ENCODE data around the gene DMXL2. TPM values are rescaled to one million over a fixed set of nuclear protein-coding genes. Genes with fewer than 3 reads are reported as not detected.
"Not testable (repeated sequence)": the region's sequence is repeated elsewhere in the genome, so short reads cannot be mapped to it uniquely, and the experiment has no call there.

DMXL2 gene
- polyA plus RNA-seq, 12 donors = 13.2 to 47.3 (median 25.6) TPM; not detected in 1

DNA sequence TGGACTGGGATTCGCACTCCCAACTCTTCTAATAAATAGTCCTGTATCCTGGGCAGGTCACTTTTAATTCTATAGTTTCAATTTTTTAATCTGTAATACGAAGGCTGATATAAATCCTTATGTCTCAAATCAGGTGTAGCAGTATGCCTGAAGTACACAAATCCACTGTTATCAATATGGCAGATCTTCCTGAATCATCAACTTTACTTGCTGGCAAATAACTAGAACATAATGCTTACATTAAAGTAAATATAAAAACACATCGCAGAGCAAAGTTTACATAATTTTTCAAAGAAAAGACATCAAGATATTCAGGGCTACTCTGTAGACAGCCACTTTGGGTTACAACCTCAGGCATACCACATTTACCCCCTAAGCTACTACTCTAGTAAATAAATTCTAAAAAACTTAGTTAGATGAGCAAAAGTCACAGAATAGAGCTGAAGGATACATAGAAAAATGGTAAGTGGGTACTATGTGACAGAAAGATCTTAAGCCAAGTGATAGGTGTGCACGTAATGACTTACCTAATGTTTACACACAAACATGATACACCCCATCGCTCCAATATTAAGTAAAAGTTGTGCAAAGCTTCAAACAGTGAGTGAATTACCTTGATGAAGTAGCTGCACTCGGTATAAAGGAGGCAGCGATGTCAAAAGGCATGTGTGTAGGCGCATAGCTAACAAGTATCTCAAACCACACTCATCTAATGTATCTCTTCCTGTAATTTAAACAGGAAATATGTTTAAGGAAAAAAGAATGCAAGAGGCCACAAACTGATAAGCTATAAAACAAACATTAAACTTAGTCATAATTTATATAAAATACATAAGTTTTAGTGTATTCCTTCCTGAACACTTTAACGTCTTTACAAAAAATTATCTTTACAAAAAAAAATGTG, 127.9 kb downstream of the DMXL2 start:
- no peak for DNase-seq

DNA sequence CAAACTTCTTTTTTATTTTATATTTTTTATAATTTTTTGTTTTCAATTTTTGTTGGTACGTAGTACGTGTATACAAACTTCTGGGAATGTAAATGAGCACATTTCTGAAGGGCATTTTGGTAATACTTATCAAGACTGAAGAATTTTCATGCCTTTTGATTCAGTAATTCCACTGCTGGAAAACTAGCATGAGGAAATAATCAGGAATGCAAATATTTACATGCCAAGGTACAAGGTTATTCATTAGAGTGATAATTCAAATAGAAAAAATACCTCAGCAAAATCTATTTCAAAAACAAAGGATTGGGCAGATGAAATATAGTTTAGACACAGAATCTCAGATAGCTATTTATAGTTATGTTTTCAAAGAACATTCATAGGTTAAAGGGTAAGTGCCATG, 128.7 kb downstream of the DMXL2 start:
- no peak for DNase-seq

DNA sequence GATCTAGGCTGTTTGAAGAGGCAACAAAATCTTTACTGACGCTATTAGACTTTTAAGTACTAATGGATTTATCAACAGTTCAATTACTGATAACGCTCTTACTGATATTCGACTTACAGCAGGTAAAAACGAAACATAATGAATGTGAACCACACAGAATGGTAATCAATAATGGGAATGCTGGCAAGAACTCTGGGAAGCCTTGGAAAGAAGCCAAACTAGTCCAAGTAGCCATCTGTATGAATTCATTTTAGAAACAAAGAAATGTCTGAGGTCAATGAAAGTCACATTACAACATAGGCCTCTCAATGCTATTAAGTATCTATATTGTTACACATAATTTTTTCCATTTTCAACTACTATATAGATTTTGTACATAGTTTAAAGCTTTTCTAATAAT, 130.0 kb downstream of the DMXL2 start:
- DNase-seq = no peak

DNA sequence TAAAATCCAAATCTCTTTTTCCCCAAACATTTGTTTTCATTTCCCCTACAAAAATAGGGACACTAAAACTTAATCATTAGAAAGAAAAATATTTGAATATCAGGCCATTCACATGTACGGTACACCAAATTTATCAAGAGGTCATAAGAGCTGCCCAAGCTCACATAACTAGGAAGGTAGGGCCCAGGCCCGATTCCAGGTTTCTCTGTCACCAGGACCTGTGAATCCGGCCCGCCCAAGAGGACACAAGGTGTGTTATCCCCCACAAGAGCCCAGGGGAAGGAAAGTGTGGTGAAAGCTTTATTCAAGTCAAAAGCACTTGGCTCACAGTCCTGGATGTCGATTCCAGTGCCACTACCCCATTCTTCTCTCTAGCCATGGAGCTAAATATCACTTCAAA, 130.6 kb downstream of the DMXL2 start:
- no peak for DNase-seq

DNA sequence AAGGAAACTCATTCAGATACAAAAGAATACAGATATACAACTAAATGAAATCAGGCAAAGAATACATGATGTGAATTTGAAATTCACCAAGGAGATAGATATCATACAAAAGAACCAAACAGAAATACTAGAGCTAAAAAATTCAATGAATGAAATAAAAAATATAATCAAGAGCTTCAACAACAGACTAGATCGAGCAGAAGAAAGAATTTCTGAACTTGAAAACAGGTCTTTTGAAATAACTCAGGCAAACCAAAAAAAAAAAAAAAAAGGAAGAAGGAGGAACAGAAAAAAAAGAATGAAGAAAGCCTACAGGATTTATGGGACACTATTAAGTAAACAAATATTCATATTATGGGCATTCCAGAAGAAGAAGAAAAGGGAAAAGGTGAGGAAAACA, 137.8 kb downstream of the DMXL2 start:
- no peak for DNase-seq

DNA sequence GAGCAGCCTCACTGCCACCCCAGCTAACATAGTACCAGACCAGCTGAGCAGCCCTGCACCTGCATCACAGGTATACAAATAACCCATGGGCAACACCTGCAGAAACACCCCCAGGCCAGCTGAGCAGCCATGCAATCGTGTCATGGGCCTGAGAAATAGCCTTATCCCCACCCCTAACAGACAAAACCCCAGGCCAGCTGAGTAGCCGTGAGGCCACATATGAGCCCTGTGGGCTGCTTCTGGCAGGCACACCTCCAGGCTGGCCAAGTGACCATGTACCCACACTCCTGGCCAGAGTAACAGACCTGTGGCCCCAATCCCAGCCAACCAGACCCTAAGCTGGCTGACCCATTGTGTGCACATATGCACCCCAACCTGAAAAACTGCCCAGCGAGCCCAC, 138.6 kb downstream of the DMXL2 start:
- no peak for DNase-seq

DNA sequence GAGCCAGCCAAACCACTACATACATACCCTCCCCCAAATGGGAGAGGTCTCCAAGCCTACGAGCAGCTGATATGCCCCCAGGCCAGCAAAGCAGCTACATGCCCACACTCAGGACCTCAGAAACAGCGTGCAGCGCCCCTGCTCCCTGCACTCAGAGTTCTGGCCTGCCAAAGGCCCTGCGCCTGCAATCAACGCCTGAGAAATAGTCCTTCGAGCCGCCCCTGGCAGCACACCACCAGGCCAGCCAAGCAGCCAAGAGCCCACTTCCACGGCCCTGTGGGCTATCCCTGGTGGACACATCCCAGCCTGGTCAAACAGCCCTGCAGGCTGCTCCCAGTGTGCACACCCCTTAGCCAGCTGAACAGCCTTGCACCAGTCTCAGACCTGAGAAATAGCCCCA, 139.1 kb downstream of the DMXL2 start:
- no peak for DNase-seq

DNA sequence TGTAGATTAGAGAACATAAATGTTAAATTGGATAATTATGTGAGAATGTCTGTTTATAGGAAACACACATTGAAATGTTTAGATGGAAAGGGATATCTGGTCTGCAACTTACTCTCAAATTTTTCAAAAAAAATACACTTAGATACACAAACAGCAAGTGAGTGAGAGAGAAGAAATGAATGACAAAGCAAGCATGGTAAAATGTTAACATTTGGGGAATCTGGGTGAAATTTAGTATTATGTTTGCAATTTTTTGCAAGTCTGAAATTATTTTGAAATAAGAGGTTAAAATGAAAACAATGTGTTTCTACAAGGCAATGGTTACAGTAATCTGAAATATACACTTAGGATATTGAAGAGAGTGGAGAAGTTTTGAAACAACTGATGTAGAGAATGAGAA, 146.8 kb downstream of the DMXL2 start:
- no peak for DNase-seq

DNA sequence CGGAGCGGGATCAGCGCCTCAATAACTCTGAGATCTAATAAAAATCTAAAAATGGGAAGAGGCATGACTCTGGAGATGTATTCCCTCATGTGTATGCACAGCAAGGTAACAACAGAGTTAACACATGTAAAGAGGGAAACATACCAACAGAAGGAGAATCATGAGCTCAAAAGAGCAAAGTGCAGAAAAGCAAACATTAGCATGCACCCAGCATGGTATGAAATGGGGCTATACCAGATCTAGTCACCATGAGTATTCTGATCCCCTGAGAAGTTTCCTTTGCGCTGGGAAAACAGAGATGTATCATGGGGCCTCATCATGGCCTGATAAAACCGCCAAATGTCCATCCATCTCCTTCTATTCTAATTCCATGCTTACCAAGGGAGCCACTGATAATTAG, 152.1 kb downstream of the DMXL2 start:
- DNase-seq = no peak

DNA sequence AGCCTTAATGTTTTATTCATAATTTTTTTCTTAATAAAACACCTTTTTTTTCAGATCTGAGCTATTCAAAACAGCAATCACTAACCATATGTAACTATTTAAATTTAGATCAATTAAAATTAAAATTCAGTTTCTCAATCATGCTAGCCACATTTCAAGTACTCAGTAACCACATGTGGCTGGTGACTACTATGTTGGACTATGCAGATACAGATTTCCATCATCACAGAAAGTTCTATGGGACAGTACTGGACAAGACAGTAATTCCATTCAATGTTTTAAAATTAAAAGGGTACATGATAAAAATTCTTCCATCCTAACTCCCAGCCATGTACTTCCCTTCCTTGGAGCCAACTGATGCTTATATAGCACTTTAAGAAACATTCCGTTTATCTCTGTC, 161.8 kb downstream of the DMXL2 start:
- no peak for DNase-seq

DNA sequence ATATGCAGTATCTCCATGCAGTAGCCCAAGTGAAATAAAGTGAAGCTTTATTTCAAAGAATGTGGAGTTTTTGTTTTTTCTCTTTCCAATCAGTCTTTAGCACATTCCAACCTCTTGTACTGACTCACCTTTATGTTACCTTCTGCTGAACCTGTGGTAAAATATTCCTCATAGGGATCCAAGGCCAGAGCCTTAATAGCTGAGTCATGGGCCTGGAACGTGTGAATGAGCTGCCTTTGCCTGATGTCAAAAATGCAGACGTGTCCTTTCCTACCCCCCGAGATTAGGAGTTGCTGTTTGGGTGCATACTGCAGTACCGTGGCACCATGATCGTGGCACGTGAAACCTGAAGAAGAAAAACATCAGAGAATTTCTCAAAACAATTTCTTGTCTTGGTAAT, 172.6 kb downstream of the DMXL2 start:
- no peak for DNase-seq

DNA sequence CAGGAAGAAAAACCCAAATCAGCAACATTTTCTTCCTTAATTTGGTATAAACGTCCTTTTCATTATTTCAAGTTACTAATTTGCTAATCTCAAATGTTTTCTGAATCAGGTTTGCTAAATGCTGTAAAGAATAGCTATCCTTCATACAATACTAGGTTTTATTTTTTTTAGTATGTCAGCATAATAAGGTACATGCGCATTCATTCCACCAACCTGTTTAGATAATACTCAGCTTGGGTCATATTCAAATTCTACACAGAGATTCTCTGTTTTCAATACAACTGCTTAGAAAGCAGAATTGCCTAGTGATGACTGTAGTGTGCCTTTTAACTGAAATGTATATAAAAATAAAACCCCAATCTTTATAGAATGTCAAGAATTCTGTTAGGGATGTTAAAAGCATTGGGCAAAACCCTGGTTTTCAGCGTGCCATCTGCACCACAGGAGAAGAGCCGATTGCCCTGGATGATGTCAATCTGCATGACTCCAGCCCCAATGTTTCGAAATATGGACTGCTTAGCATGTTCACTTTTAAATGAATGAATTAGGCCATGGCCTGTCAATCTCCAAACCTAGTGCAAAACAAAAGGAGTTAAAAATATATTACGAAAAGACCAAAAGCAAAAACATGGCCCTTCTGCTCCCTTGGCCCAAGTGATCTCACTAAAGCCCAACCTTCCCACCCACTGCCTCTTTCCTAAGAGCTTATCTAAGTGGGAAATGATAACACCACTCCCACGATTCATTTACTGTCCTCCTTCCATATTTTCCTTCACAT, 173.8 kb downstream of the DMXL2 start:
- no peak for DNase-seq

DNA sequence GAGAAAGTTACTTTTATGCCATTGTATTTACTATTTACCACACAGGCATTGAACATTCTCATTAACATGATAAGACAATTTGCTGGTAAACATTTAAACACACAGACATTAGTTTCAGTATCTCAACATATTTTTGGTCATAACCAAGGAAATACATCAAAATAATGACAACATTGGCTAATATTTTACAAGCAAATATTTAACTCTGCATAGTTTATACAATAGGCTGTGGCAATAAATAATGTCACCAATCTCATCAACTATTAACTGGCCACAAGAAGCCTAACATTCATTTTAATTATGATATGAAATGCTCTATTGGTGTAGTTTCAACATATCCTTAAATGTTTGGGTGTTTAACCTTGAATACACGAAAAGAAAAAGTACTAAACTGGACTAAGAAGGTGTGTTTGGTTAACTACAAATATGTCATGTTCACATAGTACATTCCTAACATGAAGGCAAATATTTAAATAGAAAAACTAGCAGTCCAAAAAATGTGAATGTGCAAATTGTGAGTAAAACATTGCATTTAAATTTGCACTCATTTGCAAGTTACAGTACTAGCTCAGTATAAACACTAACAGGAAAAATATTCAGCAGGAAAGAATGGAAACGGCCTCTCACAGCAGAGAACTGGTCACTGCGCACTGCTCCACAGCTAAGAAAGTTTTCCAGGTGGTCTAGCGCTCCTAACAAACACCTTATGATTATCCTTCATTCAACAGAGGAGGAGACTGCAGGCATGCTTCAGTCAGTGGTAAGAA, 174.5 kb downstream of the DMXL2 start:
- DNase-seq = no peak

DNA sequence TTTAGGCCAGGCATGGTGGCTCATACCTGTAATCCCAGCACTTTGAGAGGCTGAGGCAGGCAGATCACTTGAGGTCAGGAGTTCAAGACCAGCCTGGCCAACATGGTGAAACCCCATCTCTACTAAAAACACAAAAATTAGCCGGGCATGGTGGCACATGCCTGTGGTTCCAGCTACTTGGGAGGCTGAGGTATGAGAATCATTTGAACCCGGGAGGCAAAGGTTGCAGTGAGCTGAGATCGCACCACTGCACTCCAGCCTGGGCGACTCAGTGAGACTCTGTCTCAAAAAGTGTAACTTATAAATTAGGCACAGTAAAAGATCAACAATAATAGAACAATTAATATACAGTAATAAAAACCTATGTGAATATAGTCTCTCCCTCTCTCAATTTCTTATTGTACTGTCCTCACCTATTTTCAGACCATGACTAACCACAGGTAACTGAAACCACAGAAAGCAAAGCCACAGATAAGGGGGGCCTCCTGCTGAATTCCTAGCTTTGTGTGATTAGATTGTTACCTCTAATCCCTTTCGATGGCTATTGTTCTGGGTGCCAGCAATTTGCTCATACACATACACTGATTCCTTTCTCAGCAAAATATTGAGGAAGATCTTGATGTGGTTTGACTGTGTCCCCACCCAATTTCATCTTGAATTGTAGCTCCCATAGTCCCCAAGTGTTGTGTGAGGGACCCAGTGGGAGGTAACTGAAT, 176.4 kb downstream of the DMXL2 start:
- DNase-seq = not testable (repeated sequence)

DNA sequence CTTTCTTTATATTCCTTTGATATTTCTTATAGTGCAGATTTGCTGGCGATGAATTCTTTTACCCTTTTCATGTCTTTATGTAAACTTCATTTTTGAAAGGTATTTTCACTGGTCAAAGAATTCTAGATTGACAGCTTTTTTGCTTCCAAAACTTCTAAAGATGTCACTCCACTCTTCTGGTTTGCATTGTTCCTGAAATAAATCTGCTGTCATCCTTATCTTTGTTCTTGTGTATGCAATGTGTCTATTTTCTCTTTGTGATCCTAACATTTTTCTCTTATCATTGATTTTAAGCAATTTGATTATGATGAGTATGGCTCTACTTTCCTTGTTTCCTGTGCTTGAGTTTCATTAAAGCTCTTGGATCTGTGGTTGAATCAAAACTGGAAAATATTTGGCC, 177.8 kb downstream of the DMXL2 start:
- no peak for DNase-seq

DNA sequence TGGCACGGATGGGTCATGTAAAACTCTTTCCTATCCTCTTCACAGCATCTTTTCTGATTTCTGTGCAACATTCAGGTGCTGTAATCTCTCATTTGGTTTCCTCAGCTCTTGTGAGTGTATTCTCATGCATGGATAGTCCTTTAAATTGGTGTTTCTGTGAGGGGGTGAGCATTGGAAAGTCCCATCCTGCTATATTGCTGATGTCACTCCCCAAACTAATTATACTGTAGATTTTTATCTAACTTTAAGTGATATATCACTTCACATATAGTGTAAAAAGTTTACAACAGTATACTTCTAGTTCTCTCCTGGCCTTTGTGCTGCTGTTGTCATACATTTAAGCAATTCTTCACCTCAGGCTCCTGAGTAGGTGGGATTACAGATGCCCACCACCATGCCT, 178.5 kb downstream of the DMXL2 start:
- DNase-seq = no peak

DNA sequence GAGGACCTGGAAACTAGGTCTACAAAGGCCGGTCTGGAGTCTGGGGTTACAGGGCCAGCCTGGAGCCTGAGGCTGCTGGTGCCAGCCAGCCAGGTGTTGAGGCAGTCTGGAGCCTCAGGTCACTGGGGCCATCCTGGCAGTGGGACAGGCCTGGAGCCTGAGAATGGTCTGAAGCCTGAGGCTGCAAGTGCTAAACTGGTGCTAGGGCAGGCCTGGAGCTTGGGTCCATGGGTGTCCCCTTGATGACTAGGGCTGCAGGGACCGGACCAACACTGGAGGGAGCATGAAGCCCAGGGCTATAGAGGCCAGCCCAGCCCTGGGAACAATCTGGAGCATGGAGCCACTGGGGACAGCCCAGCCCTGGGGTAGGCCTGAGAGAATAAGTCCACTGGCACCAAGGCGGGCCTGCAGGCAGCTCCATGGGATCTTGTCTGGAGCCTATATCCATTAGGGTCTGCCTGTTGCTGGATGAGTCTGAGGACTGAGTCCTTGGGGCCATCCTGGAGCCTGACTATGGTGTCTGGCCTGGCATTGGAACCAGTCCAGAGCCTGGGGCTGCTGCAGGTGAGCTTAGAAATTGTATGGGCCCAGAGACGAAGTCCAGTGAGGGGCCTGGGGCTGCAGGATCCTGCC, 179.2 kb downstream of the DMXL2 start:
- no peak for DNase-seq

DNA sequence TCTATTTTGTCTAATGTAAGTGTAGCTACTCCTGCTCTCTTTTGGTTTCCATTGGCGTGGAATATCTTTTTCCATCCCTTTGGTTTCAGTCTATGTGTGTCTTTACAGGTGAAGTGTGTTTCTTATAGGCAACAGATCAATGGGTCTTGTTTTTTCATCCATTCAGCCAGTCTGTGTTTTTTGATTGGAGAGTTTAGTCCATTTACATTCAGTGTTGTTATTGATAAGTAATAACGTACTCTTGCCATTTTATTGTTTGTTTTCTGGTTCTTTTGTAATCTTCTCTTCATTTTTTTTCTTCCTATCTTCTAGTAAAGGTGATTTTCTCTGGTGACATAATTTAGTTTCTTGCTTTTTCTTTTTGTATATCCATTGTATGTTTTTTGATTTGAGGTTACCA, 184.0 kb downstream of the DMXL2 start:
- DNase-seq = no peak

DNA sequence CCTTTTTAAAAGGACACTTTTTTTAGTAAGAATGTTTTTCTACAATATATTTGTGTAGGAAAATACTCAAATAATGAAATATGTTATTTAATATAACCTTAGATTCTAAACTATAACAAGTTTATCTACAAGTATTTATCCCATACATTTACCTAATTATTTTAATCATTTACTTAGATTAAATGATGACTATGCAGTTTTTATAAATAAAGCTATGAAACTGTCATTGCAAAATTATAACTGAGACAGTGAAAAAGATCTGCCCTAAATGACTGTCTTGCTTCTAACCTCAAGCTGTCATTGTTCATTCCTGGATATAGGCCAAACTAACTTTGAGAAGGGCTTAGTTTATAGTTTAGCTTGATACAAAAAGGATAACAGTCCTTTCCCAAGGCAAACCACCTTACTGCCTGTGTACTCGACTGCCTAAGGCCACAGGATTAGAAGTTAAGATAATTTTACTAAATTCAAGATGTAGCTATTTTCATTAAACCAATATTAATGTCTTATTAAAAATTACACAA, 197.0 kb downstream of the DMXL2 start:
- DNase-seq = no peak

DNA sequence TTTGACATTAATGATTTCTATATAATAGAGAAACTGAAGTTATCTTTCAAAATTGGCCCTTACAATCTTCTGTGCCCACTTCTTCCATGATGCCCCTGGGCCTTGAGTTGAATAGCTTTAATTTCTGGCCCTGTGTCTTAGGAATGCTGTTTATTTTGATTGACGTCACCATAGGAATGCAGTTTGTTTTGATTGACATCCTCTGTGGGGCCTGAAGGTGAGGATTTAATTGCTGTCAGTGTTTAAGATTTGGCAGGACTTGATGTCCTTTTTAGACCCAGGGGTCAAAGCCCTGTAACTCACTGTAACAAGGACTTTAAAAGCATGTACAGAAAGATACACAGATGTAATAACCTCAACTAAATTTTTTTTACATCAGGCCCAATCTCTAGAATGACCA, 197.8 kb downstream of the DMXL2 start:
- no peak for DNase-seq

DNA sequence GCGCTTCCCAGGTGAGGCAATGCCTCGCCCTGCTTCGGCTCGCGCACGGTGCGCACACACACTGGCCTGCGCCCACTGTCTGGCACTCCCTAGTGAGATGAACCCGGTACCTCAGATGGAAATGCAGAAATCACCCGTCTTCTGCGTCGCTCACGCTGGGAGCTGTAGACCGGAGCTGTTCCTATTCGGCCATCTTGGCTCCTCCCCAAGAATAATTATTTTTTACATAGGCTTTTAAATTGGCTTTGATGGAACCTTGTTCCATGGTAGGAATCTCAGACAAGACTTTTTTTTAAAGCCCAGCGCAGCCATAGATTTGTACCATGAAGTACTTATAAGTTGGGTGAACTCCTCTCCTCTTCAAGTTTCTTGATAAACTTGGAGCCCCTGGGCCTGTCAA, 199.5 kb downstream of the DMXL2 start:
- DNase-seq = not testable (repeated sequence)

All from muscle of arm (tissue), 12 donors.